Panc1 (cell line): ENCODE measurements around the gene BRAT1. TPM values are rescaled to one million over a fixed set of nuclear protein-coding genes. Genes with fewer than 3 reads are reported as not detected.

ENCODE experiments used
- ATAC-seq: fragments of 200-7000 bp; cut with Tn5 transposase; 2 replicates; pipeline ENCODE4 v1.9.1; 2020; ENCODE audit warnings: mild to moderate bottlenecking, moderate library complexity
- BruUV-seq: library from RNA; stranded (reverse); fragments of 400-500 nt; replicated peaks from 2 replicates; lab custom pipeline; 2021; lab: Mats Ljungman, UMichigan
- CTCF ChIA-PET: fragments of 300-600 bp; sonication (Branson Sonifier 250); formaldehyde crosslinking; loops from one replicate; lab custom pipeline; 2022; ENCODE audit warnings: antibody characterized with exemption; lab: Charles Lee
- POLR2A ChIA-PET: fragments of 300-600 bp; sonication (Branson Sonifier 250); formaldehyde crosslinking; loops from one replicate; lab custom pipeline; 2022; ENCODE audit warnings: antibody characterized with exemption; lab: Charles Lee
- DNase-seq: peaks from one replicate; pipeline ENCODE4 v3.0.0-alpha.2; 2010; ENCODE audit warnings: low read depth, low spot score
- H3K27ac ChIP-seq: 2 replicates; pipeline ENCODE4 v1.5.1; 2011; ENCODE audit warnings: mild to moderate bottlenecking, low read length, inconsistent platforms
- H3K27me3 ChIP-seq: fragments of 200-500 bp; sonication (Bioruptor generic); 2 replicates; pipeline ENCODE4 v1.6.0; 2014; ENCODE audit warnings: low read length, inconsistent platforms; ENCODE audit not compliant: control insufficient read depth, insufficient read depth
- H3K36me3 ChIP-seq: fragments of 200-500 bp; sonication (Bioruptor generic); 2 replicates; pipeline ENCODE4 v1.5.1; 2014; ENCODE audit warnings: inconsistent platforms, mild to moderate bottlenecking, low read length, moderate library complexity; ENCODE audit not compliant: control insufficient read depth, insufficient read depth
- H3K4me1 ChIP-seq: 2 replicates; pipeline ENCODE4 v1.5.1; 2011; ENCODE audit warnings: inconsistent platforms, mild to moderate bottlenecking, low read length, moderate library complexity; ENCODE audit not compliant: control insufficient read depth, insufficient read depth
- H3K4me3 ChIP-seq, 2 experiments: 2 replicates each; pipeline ENCODE4 v1.5.1; 2011 to 2012; ENCODE audit warnings: low read depth in 2 of 2, low read length in 2 of 2, mild to moderate bottlenecking in 2 of 2, inconsistent platforms in 1 of 2, moderate library complexity in 1 of 2
- H3K9me3 ChIP-seq: fragments of 200-500 bp; sonication (Bioruptor generic); 2 replicates; pipeline ENCODE4 v1.5.1; 2014; ENCODE audit warnings: low read depth, mild to moderate bottlenecking, inconsistent platforms, low read length, moderate library complexity; ENCODE audit not compliant: control insufficient read depth, insufficient read depth
- CTCF ChIP-seq: fragments of 450-650 bp; IDR thresholded peaks from 2 replicates; pipeline ENCODE4 v1.5.1; 2017; ENCODE audit warnings: mild to moderate bottlenecking
- POLR2AphosphoS5 ChIP-seq: IDR thresholded peaks from 2 replicates; pipeline ENCODE4 v1.6.1; 2012; ENCODE audit warnings: mild to moderate bottlenecking, low read depth, low read length, moderate library complexity
- REST ChIP-seq, 2 experiments: IDR thresholded peaks; 2 replicates each; pipeline ENCODE4 v1.6.1; 2011 to 2012; ENCODE audit warnings: low read depth in 2 of 2, control low read depth in 1 of 2, low read length in 1 of 2, mild to moderate bottlenecking in 1 of 2, moderate library complexity in 1 of 2; ENCODE audit not compliant: insufficient read depth in 1 of 2
- SIN3A ChIP-seq: IDR thresholded peaks from 2 replicates; pipeline ENCODE4 v1.6.1; 2012; ENCODE audit warnings: low read depth, mild to moderate bottlenecking, low read length, moderate library complexity, borderline replicate concordance; ENCODE audit not compliant: insufficient read depth
- TCF7L2 ChIP-seq: IDR thresholded peaks from 2 replicates; pipeline ENCODE4 v1.6.1; 2011; ENCODE audit warnings: mild to moderate bottlenecking, low read depth, low read length, inconsistent platforms
- in situ Hi-C: cut with HindIII; loops from 2 replicates; pipeline ENCODE4 v1.10.0; 2016; ENCODE audit warnings: low sequenced_read_pairs, low pct_unique_long_range_greater_than_20kb
- intact Hi-C: fragments of 100-400 bp; cut with micrococcal nuclease; formaldehyde crosslinking; loops from one replicate; pipeline ENCODE4 v1.10.0; 2022; ENCODE audit not compliant: unreplicated experiment
- total RNA-seq: library from RNA; stranded (reverse); gene quantifications from one replicate; pipeline ENCODE4 v1.2.1, GENCODE V29; 2021; ENCODE audit not compliant: unreplicated experiment

Gene BRAT1
- total RNA-seq, 1 experiment from 2014 or later: 76.9 TPM

- BruUV-seq: no TSS peak
- Histone ChIP-seq H3K4me3 (no peak overlapping the region), H3K9me3 (no peaks in the 10 kb centered on the region), H3K27me3 (no peaks in the 10 kb centered on the region), H3K36me3 (no peaks in the 10 kb centered on the region; the same call in none of the 2 replicates), H3K4me1 (no peaks in the 10 kb centered on the region), H3K27ac (no peak overlapping the region)
- in situ Hi-C loops (no loop called here), intact Hi-C loops (no loop called here)
- ATAC-seq: no peak
- ChIA-PET POLR2A (no interaction called here), CTCF (no interaction called here)
- no peak for DNase-seq
- no peak for TF ChIP-seq REST (IDR thresholded peaks at IDR 0.05; ENCODE audit: insufficient read depth in 1 of 2, low read depth in 2 of 2, low read length in 1 of 2)
- no peak for TF ChIP-seq TCF7L2
- TF ChIP-seq POLR2AphosphoS5: no peak
- TF ChIP-seq SIN3A: no peak
- TF ChIP-seq CTCF: no peak
Observed at GRCh38 chr7:2575046-2575732, 19.9 kb upstream of the BRAT1 start.

GRCh38 chr7:2573761-2574160 lies 18.4 kb upstream of the BRAT1 start:
- CTCF ChIA-PET: no interaction called here
- Histone ChIP-seq H3K36me3 (no peaks in the 10 kb centered on the region; the same call in 1 of the 2 replicates), H3K4me1 (no peaks in the 10 kb centered on the region), H3K9me3 (no peaks in the 10 kb centered on the region), H3K27me3 (no peaks in the 10 kb centered on the region), H3K27ac (no peak overlapping the region), H3K4me3 (no peak overlapping the region)
- no TSS peak for BruUV-seq
- POLR2A ChIA-PET: interaction anchor here (0.5 kb wide), 1 partner anchor 208 kb away, joined by 9 read pairs; no protein-coding TSS in a partner anchor
- no peak for ATAC-seq
- no peak for DNase-seq
- TF ChIP-seq CTCF (no peak), TCF7L2 (no peak), POLR2AphosphoS5 (no peak), SIN3A (no peak), REST (IDR thresholded peaks at IDR 0.05; ENCODE audit: insufficient read depth in 1 of 2, low read depth in 2 of 2, low read length in 1 of 2) (no peak)
- intact Hi-C loops (no loop called here), in situ Hi-C loops (no loop called here)
